SK-N-MC (cell line): ENCODE measurements around the gene LRMDA.

Experiments
- EZH2 ChIP-seq: fragments of 200-600 bp; sonication (generic); IDR thresholded peaks from one replicate; pipeline ENCODE4 v1.6.1; 2017; ENCODE audit warnings: antibody characterized with exemption
- POLR2AphosphoS5 ChIP-seq: IDR thresholded peaks from 2 replicates; pipeline ENCODE4 v1.6.1; 2012; ENCODE audit warnings: mild to moderate bottlenecking, low read depth, low read length, borderline replicate concordance

- TF ChIP-seq EZH2 (no peak), POLR2AphosphoS5 (no peak)
Measured at GRCh38 chr10:76382381-76382851, 951.0 kb downstream of the LRMDA start.
